GM23338 (cell line): ENCODE measurements around the gene ENTHD1.

Experiments
- CREB1 ChIP-seq: fragments of 250-450 bp; sonication (Bioruptor Pico); IDR thresholded peaks from 2 replicates; pipeline ENCODE4 v1.5.0; 2020; ENCODE audit warnings: low read depth, mild to moderate bottlenecking, moderate library complexity
- ETS1 ChIP-seq: IDR thresholded peaks from 2 replicates; pipeline ENCODE4 v1.6.1; 2016; ENCODE audit warnings: antibody characterized with exemption
- EZH2 ChIP-seq: fragments of 200-600 bp; sonication (generic); IDR thresholded peaks from one replicate; pipeline ENCODE4 v1.8.0; 2017; ENCODE audit warnings: antibody characterized with exemption, mild to moderate bottlenecking, low read depth; ENCODE audit not compliant: unreplicated experiment
- EZH2phosphoT487 ChIP-seq: fragments of 200-600 bp; sonication (generic); IDR thresholded peaks from one replicate; pipeline ENCODE4 v1.8.1; 2018; ENCODE audit warnings: antibody characterized with exemption; ENCODE audit not compliant: unreplicated experiment
- JUNB ChIP-seq: IDR thresholded peaks from one replicate; pipeline ENCODE4 v1.6.1; 2016; ENCODE audit warnings: antibody characterized with exemption; ENCODE audit not compliant: unreplicated experiment
- NANOG ChIP-seq: IDR thresholded peaks from 2 replicates; pipeline ENCODE4 v1.6.1; 2016; ENCODE audit warnings: antibody characterized with exemption, borderline replicate concordance
- POLR2AphosphoS5 ChIP-seq: IDR thresholded peaks from 2 replicates; pipeline ENCODE4 v1.6.1; 2016; ENCODE audit warnings: antibody characterized with exemption, low read depth
- REST ChIP-seq: IDR thresholded peaks from one replicate; pipeline ENCODE4 v1.6.1; 2018; ENCODE audit warnings: antibody characterized with exemption; ENCODE audit not compliant: unreplicated experiment
- ZNF114 ChIP-seq: fragments of 250-450 bp; sonication (Bioruptor Pico); IDR thresholded peaks from 2 replicates; pipeline ENCODE4 v1.5.0; 2020; ENCODE audit warnings: mild to moderate bottlenecking, moderate library complexity
- TF ChIP-seq, protein P1 (sequence below), 2 experiments: fragments of 200-600 bp in 1 of 2; sonication (generic) in 1 of 2; conservative IDR thresholded peaks; 2 replicates each; pipeline versions ENCODE4 v1.5.1 to v1.6.1; 2016 to 2017; ENCODE audit warnings: antibody characterized with exemption in 2 of 2, low read depth in 2 of 2, mild to moderate bottlenecking in 2 of 2, moderate library complexity in 1 of 2

DNA sequence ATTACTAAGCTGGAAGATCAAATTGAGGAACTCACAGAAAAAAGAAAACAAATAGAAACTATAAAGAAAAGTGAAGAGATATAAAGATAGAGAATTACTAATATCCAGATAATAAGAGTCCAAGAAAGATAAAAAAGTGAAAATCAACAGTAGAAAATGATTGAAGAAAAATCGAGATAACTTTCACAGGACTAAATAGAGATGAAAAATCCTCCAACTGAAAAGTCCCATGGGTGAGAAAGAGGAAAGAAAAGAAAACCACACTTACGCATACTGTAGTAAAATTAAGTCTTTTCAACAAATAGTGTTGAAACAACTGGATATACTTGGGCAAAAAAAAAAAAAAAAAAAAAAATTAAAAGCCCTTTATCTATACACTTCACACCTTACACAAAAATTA is 60.0 kb downstream of the ENTHD1 start:
- no peak for TF ChIP-seq EZH2
- TF ChIP-seq, protein P1, sequence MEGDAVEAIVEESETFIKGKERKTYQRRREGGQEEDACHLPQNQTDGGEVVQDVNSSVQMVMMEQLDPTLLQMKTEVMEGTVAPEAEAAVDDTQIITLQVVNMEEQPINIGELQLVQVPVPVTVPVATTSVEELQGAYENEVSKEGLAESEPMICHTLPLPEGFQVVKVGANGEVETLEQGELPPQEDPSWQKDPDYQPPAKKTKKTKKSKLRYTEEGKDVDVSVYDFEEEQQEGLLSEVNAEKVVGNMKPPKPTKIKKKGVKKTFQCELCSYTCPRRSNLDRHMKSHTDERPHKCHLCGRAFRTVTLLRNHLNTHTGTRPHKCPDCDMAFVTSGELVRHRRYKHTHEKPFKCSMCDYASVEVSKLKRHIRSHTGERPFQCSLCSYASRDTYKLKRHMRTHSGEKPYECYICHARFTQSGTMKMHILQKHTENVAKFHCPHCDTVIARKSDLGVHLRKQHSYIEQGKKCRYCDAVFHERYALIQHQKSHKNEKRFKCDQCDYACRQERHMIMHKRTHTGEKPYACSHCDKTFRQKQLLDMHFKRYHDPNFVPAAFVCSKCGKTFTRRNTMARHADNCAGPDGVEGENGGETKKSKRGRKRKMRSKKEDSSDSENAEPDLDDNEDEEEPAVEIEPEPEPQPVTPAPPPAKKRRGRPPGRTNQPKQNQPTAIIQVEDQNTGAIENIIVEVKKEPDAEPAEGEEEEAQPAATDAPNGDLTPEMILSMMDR (conservative IDR thresholded peaks at IDR 0.05; ENCODE audit: low read depth in 2 of 2): no peak
- TF ChIP-seq JUNB: no peak
- no peak for TF ChIP-seq POLR2AphosphoS5
- no peak for TF ChIP-seq EZH2phosphoT487
- no peak for TF ChIP-seq ZNF114 (CRISPR knock-in tag)
- no peak for TF ChIP-seq ETS1
- TF ChIP-seq CREB1 (CRISPR knock-in tag): no peak
- no peak for TF ChIP-seq REST
- TF ChIP-seq NANOG: no peak
